ENCODE measurements around the gene HDHD5. TPM values are rescaled to one million over a fixed set of nuclear protein-coding genes. Genes with fewer than 3 reads are reported as not detected.
A peak's percentile ranks its signal among the peaks of the same experiment; 100 is the strongest.

Gene HDHD5
- total RNA-seq, 1 experiment from 2014 or later: 51.8 TPM

- no peaks in the 10 kb centered on the region for H3K27me3 Mint-ChIP-seq (ENCODE audit: insufficient read depth, unreplicated experiment)
- no peaks in the 10 kb centered on the region for H3K9me3 Mint-ChIP-seq (ENCODE audit: unreplicated experiment)
- H3K4me3 Mint-ChIP-seq (ENCODE audit: unreplicated experiment): no peak overlapping the region
- BruUV-seq (replicated peaks): no TSS peak
- peaks cover 64% of the 10 kb centered on the region for H3K36me3 Mint-ChIP-seq (ENCODE audit: insufficient read depth, unreplicated experiment)
- CTCF ChIA-PET: interaction anchor here (0.6 kb wide), 1 partner anchor 58 kb away, joined by 3 read pairs; no protein-coding TSS in a partner anchor
- POLR2A ChIA-PET: interaction anchor here (1.1 kb wide), 1 partner anchor 13 kb away, joined by 6 read pairs; no protein-coding TSS in a partner anchor
- no peak for DNase-seq (ENCODE audit: unreplicated experiment)
- intact Hi-C loops (cut with micrococcal nuclease): no loop called here
- H3K4me1 Mint-ChIP-seq (ENCODE audit: insufficient read depth, unreplicated experiment): no peaks in the 10 kb centered on the region
- no peak for TF ChIP-seq CTCF (IDR thresholded peaks at IDR 0.05; ENCODE audit: unreplicated experiment)
- H3K27ac Mint-ChIP-seq (ENCODE audit: low read depth, unreplicated experiment): peak overlapping the region; percentile 12
Measured at GRCh38 chr22:17145021-17145680, 13.9 kb downstream of the HDHD5 start.

DNA sequence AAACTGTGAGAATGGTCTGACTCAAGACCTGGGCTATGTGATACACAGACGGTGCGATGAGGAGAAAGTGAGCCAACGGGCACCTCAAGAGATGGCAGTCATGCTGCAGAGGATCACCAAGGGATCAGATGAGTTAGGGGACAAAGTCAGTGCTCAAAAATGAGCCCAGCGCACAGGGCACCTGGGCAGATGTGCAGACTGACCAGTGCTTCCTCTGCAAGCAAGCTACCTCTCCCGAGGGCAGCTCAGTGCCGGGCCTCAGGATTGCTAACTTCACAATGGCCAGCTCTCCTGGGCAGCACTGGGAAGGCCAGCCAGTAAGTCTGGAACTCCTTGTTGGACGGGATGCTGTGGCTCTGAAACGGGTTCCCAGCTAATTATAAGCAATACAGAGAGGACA lies 15.3 kb downstream of the HDHD5 start:
- no TSS peak for BruUV-seq (replicated peaks)
- CTCF ChIA-PET: interaction anchor here (0.7 kb wide), 1 partner anchor 59 kb away, joined by 5 read pairs; no protein-coding TSS in a partner anchor
- POLR2A ChIA-PET: interaction anchor here (0.7 kb wide), 1 partner anchor 16 kb away, joined by 4 read pairs; no protein-coding TSS in a partner anchor
- TF ChIP-seq CTCF (IDR thresholded peaks at IDR 0.05; ENCODE audit: unreplicated experiment): no peak
- Mint-ChIP-seq H3K27ac (ENCODE audit: low read depth, unreplicated experiment) (no peak overlapping the region), H3K4me3 (ENCODE audit: unreplicated experiment) (no peak overlapping the region), H3K27me3 (ENCODE audit: insufficient read depth, unreplicated experiment) (no peaks in the 10 kb centered on the region), H3K9me3 (ENCODE audit: unreplicated experiment) (no peaks in the 10 kb centered on the region), H3K4me1 (ENCODE audit: insufficient read depth, unreplicated experiment) (no peaks in the 10 kb centered on the region), H3K36me3 (ENCODE audit: insufficient read depth, unreplicated experiment) (peaks cover 75% of the 10 kb centered on the region)
- no peak for DNase-seq (ENCODE audit: unreplicated experiment)
- intact Hi-C loops (cut with micrococcal nuclease): no loop called here

DNA sequence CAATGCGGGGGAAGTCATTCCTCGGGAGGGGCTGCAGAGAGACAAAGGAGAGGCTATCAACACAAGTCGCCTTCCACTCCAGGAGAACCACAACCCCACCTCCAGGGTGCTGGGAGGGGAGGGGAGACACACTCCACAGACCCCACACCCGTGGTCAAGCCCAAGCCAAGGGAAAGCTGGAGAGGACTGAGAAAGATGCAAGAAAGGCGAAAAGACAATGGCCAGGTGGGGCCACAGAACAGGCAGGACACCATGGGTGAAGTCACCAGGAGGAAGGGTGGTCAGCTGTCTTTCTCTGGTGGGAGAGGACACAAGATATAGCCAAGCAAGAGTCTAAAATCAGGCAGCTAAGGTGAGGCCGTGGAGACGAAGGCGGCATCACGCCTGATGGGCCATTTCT lies 16.0 kb downstream of the HDHD5 start:
- Mint-ChIP-seq H3K9me3 (ENCODE audit: unreplicated experiment) (no peaks in the 10 kb centered on the region), H3K27ac (ENCODE audit: low read depth, unreplicated experiment) (peak overlapping the region; percentile 63), H3K27me3 (ENCODE audit: insufficient read depth, unreplicated experiment) (no peaks in the 10 kb centered on the region), H3K36me3 (ENCODE audit: insufficient read depth, unreplicated experiment) (peaks cover 76% of the 10 kb centered on the region), H3K4me3 (ENCODE audit: unreplicated experiment) (no peak overlapping the region), H3K4me1 (ENCODE audit: insufficient read depth, unreplicated experiment) (no peaks in the 10 kb centered on the region)
- ChIA-PET POLR2A (no interaction called here), CTCF (interaction anchor here (0.9 kb wide), 1 partner anchor 12 kb away, joined by 5 read pairs; no protein-coding TSS in a partner anchor)
- intact Hi-C loops (cut with micrococcal nuclease): no loop called here
- no peak for TF ChIP-seq CTCF (IDR thresholded peaks at IDR 0.05; ENCODE audit: unreplicated experiment)
- DNase-seq (ENCODE audit: unreplicated experiment): no peak
- no TSS peak for BruUV-seq (replicated peaks)

DNA sequence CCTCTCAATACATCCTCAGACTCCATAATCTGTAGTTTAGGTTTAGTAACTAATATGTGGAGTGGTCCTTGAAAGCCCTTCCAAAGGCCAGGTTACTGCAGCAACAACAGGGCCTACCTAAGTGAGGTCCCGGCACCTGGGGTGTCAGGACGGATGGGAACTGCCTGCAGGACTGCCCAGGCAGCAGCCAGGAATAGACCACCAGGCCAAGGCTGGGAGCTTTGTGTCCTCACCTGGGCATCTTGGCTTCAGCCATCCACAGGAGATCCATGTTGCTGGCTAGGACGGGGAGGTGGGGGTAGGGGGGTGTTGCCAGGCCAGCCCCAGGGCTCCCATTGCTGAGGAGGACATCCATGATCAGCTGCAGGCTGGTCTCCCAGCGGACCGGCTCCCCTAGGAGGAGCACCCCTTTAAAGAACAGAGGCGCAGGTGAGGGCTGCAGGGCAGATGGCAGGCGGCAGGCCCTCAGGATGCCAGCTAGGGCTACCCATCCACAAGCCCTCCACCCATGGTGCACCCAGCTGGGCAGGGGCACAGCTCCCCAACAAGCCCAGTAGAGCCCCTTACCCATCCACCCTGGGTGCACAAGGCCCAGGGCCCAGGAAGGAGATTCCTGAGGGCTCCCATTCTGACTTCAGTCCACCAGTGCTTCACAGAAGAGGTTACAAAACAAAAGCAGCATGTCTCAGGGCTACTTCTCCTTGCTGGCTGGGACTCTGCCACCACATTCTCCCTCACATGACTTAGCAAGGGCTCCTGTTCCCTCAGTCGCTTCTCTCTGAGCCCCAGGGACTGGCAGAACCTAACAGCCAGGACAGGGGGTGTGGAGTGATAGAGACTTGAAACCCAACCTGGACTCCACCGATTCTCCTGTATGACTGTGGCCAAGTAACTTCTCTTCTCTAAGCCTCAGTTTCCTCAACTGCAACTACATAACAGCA lies 18.0 kb downstream of the HDHD5 start:
- Mint-ChIP-seq H3K27ac (ENCODE audit: low read depth, unreplicated experiment) (no peak overlapping the region), H3K4me3 (ENCODE audit: unreplicated experiment) (no peak overlapping the region), H3K9me3 (ENCODE audit: unreplicated experiment) (no peaks in the 10 kb centered on the region), H3K4me1 (ENCODE audit: insufficient read depth, unreplicated experiment) (no peaks in the 10 kb centered on the region), H3K36me3 (ENCODE audit: insufficient read depth, unreplicated experiment) (peaks cover 72% of the 10 kb centered on the region), H3K27me3 (ENCODE audit: insufficient read depth, unreplicated experiment) (no peaks in the 10 kb centered on the region)
- TF ChIP-seq CTCF (IDR thresholded peaks at IDR 0.05; ENCODE audit: unreplicated experiment): no peak
- ChIA-PET CTCF (interaction anchor here (0.6 to 1.5 kb wide), 2 partner anchors 31 to 361 kb away, joined by 3 read pairs; no protein-coding TSS in a partner anchor), POLR2A (no interaction called here)
- intact Hi-C loops (cut with micrococcal nuclease): no loop called here
- no TSS peak for BruUV-seq (replicated peaks)
- no peak for DNase-seq (ENCODE audit: unreplicated experiment)
